Measurements from ENCODE around the gene TES.

GRCh38 chr7:116162254-116162653, 48.1 kb upstream of the TES start:
- TF ChIP-seq, protein P1, sequence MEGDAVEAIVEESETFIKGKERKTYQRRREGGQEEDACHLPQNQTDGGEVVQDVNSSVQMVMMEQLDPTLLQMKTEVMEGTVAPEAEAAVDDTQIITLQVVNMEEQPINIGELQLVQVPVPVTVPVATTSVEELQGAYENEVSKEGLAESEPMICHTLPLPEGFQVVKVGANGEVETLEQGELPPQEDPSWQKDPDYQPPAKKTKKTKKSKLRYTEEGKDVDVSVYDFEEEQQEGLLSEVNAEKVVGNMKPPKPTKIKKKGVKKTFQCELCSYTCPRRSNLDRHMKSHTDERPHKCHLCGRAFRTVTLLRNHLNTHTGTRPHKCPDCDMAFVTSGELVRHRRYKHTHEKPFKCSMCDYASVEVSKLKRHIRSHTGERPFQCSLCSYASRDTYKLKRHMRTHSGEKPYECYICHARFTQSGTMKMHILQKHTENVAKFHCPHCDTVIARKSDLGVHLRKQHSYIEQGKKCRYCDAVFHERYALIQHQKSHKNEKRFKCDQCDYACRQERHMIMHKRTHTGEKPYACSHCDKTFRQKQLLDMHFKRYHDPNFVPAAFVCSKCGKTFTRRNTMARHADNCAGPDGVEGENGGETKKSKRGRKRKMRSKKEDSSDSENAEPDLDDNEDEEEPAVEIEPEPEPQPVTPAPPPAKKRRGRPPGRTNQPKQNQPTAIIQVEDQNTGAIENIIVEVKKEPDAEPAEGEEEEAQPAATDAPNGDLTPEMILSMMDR (conservative IDR thresholded peaks at IDR 0.05; ENCODE audit: low read depth, low read length), result no peak
- TF ChIP-seq EZH2 (IDR thresholded peaks at IDR 0.05; ENCODE audit: low read length, unreplicated experiment) (no peak), EZH2phosphoT487 (IDR thresholded peaks at IDR 0.05; ENCODE audit: borderline replicate concordance, low read length) (no peak)
